Hepatic stellate cell (primary cell): ENCODE data around the gene FANCM.

Source experiments
- DNase-seq: peaks from one replicate; pipeline ENCODE4 v3.0.0; 2011; ENCODE audit warnings: low spot score

FANCM gene, protein sequence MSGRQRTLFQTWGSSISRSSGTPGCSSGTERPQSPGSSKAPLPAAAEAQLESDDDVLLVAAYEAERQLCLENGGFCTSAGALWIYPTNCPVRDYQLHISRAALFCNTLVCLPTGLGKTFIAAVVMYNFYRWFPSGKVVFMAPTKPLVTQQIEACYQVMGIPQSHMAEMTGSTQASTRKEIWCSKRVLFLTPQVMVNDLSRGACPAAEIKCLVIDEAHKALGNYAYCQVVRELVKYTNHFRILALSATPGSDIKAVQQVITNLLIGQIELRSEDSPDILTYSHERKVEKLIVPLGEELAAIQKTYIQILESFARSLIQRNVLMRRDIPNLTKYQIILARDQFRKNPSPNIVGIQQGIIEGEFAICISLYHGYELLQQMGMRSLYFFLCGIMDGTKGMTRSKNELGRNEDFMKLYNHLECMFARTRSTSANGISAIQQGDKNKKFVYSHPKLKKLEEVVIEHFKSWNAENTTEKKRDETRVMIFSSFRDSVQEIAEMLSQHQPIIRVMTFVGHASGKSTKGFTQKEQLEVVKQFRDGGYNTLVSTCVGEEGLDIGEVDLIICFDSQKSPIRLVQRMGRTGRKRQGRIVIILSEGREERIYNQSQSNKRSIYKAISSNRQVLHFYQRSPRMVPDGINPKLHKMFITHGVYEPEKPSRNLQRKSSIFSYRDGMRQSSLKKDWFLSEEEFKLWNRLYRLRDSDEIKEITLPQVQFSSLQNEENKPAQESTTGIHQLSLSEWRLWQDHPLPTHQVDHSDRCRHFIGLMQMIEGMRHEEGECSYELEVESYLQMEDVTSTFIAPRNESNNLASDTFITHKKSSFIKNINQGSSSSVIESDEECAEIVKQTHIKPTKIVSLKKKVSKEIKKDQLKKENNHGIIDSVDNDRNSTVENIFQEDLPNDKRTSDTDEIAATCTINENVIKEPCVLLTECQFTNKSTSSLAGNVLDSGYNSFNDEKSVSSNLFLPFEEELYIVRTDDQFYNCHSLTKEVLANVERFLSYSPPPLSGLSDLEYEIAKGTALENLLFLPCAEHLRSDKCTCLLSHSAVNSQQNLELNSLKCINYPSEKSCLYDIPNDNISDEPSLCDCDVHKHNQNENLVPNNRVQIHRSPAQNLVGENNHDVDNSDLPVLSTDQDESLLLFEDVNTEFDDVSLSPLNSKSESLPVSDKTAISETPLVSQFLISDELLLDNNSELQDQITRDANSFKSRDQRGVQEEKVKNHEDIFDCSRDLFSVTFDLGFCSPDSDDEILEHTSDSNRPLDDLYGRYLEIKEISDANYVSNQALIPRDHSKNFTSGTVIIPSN (N-terminal part only)

DNA sequence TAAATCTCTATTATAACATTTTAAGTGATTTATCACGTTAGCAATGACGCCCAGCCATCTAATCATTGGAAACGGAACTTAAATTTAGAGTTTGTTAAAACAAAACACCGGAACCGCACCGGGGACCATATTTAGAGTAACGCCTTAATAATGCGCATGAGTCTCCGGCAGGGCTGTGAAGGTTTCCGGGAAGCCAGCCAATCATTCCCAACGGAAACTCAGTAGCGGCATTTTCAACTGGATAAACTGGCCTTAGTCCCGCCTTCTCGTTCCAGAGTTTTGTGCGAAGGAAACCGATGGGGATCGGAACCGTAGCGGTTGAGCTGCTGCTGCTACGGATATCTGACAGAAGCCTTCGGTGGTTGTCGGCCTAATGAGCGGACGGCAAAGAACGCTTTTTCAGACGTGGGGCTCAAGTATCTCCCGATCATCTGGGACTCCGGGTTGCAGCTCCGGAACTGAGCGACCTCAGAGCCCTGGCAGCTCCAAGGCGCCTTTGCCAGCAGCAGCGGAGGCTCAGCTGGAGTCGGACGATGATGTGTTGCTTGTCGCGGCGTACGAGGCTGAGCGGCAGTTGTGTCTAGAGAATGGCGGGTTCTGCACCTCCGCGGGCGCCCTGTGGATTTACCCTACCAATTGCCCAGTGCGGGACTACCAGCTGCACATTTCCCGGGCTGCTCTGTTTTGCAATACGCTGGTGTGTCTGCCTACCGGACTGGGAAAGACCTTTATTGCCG, at the start of gene FANCM:
FANCM (plus strand) TSS at position 272 of the 737 bp plus-strand sequence; CDS start at position 374, 102 bp downstream.
- peak; percentile 93 for DNase-seq

DNA sequence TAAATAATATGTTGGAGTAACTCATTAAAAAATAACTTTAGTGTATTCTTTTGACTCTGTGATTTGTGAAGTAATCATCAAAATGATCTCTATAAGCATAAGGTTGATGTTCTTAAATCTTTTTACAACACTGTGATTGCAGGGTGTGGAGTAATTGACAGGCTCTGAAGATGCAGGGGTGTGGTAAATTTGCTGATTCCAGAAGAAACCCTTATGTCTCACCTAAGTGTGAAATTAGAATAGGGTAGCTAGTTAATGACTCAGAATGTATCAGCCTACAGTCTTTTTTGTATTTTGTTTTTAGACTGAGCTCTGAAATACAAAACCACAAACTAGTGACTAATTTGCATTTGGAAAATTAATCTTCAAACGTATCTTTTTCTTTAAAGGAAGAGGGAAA, 45.9 kb upstream of the FANCM start:
- no peak for DNase-seq

DNA sequence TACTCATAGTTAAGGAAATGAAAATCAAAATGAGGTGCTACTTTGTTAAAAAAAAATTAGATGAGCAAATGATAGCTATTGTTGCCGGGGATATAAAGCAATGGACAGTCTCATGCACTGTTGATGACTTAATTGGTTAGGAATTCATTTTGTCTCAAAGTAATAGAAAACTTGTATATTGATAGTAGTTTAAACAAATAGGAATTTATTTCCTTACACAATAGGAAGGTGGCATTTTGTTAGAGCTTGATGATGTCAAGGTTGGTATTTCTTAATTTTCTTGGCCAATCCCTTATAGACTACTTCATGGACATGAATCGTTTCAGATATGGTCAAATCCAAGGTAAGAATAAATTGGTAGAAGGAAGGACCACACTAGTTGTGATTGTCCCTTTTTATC, 44.0 kb upstream of the FANCM start:
- no peak for DNase-seq

DNA sequence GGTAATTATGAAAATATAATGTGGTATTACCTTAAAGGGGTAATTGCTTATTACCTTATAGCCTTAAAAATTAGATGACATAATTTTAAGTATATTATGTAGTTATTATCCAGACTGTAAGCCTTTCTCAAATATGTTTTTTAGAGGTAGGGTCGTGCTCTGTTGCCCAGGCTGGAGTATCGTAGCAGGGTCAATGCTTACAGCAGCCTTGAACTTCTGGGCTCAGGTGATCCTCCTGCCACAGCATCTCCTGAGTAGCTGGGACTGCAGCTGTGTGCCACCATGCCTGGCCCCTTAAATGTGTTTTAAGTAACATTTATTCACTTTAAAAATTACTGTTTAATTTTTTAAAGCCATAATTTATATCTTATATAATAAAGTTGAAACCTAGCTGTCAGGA, 41.5 kb upstream of the FANCM start:
- no peak for DNase-seq

DNA sequence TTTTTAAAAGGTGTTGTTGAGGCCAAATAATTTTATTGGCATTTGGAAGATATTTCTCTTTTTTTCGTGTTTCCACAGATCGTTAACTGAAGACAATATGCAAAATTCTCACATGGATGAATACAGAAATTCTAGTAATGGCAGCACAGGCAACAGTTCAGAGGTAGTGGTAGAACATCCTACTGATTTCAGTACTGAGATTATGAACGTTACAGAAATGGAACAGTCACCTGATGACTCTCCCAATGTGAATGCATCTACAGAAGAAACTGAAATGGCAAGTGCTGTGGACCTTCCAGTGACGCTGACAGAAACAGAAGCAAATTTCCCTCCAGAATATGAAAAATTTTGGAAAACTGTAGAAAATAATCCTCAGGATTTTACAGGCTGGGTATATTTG, 40.6 kb upstream of the FANCM start:
- no peak for DNase-seq

DNA sequence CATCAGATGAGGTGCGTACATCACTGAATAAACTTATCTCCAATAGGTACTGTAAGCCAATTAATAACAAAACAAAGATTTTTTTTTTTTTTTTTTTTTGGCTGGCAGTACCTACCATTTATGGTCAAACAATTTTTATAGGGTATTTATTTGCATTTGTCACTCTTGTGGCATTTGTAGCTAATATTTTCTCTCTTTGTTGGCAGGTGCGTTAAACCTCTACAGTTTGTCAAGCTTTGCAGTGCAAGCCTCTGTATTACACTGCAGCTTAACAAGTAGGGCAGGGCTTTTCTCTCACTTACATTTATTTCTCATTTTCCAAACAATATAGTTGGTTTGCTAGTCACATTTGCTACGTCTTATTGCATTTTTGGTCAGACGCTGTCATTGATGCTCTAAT, 39.5 kb upstream of the FANCM start:
- DNase-seq, result no peak

DNA sequence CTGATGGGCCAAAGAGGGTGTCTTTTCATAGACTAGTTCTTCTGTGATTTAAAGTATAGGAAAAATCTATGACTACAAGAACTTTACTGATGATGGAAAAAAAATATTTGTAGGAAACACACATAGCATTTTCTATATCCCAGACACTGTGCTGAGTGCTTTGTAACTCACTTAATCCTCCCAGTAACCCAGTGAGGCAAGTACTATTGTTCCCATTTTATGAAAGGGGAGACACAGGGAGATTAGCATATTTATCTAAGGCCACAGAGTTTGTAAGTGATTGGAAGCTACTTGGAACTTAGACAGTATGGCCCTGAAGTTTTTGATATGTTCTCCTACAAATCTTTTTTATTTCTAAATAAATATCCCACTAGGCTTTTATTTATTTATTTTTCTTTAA, 31.9 kb upstream of the FANCM start:
- DNase-seq, result no peak

DNA sequence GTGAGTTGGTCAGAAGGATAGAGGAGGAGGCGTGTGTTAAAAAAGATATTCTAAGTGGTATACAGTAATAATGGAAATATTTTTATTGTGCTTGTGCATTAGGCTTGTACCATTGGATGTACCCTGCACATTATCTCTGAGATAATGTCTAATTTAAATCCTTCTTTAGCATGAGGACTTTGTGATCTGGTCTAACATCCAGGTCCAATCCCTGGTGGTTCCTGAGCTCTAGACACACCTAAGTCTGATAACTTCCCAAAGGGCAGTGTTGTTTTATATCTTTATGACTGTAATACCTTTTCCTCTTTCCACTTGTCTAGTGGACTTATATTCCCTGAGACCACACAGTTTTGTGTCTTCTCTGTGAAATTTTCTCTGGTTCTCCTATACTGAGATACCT, 31.2 kb upstream of the FANCM start:
- DNase-seq, result no peak

DNA sequence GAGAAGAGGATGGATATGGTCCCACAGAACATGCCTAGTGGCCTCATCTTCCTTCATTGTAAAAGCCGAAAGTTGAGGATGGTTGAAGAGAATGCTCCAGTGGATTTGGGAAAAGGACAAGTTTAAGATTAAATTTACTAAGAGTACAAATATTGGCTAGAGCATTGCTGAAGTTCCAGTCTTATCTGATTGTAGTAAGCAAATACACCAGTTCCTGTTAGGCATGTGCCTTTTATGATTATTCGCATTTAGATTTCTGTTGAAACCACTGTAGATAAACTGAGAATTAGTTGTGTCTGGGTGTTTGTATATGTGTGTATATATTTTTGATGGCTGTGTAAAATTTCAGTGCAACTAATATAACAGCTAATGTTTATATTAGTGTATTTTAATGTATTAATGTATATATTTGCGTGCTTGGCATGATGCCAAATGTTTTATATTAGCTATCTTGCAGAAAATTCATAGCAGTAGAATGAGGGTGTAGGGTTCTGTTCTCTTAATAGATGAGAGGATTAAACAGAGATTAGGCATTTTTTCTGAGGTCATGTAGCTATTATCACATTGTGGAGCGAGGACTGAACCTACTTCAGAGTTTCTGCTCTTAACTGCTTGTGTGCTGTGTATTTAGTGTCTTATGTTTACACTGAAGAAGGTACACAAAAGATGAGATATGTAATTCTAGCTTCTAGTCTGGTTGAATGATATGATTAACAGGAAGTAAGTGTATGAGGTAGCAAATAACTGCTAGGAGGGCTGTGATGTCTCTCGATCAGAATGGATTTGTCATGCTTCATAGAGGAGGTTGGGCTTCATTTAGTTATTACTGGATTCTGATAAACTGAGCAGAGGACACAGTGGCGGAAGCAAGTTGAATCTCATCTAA, 22.6 kb upstream of the FANCM start:
- DNase-seq, result no peak

DNA sequence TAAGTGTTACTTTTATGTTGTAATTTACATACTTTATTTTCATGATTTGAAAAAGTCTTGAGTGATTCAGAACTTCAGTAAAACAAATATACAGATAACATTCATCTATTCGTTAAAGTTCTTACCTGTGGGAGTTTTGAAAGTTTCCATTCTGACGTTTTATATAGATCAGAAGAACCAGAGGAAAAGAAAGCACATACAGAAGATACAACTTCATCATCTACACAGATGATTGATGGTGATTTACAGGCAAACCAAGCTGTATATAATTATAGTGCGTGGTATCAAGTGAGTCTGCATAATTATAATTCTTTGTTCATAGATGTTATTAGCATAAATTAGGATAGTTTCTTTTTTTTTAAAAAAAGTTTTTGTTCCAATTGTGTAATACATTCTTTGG, 21.4 kb upstream of the FANCM start:
- no peak for DNase-seq

DNA sequence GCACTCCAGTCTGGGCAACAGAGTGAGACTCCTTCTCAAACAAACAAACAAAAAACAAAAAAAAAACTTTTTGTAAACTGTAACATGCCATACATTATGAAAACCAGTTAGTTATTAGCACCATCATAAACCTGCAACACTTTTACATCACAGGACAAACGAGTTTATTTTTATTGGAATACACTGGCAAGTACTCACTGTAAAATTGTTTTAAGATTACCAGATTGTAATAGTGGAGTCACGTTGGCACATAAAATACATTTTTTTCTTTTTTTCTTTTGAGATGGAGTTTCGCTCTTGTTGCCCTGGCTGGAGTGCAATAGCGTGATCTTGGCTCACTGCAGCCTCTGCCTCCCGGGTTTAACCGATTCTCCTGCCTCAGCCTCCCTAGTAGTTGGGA, 17.1 kb upstream of the FANCM start:
- DNase-seq, result no peak

DNA sequence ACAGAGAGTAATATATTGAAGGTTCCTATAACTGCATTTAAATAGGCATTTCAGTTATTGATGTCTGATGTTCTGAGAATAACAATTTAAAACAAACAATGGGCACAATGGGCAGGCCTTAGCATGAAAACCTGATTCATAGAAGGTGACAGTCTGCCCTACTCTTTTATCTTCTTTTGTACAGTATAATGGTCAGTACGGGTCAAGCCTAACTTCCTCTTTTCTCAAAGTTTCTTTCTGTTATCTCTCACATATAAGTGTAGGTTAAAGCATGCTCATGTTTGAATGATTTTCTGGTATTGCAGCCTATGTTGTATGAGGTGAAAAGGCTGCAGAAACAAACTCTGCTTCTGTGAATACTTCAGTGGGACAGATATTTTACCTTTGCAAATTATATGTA, 15.6 kb upstream of the FANCM start:
- no peak for DNase-seq

DNA sequence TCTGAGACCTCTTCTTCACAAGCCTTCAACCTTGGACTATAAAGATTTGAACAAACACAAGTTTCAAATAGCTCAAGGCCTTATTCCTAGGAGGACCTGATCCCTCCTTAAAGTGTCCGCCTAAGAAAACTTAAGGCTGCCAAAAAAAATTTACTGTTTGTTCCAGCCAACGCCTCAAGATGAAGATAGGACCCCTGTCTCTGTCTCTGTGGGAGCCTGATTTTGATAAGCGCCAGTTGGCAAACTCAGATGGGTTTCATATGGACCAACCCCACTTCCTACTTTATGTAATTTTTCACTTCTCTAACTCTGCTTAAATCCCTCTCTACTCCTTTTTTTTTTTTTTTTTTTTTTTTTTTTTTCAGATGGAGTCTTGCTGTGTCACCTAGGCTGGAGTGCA, 12.5 kb upstream of the FANCM start:
- no peak for DNase-seq

DNA sequence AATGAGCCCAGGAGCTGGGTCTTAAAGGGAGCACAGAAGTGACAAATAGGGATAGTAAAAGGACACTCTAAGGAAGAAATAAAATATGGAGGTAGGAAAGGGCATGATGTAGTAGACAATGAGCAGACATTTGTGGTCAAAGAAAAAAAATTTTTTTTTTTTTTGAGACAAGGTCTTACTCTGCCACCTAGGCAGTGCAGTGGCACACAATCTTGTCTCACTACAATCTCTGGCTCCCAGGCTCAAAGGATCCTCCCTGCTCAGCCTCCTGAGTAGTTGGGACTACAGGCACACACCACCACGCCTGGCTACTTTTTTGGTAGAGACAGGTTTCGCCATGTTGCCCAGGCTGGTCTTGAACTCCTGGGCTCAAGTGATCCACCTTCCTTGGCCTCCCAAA, 10.0 kb upstream of the FANCM start:
- DNase-seq, result no peak

DNA sequence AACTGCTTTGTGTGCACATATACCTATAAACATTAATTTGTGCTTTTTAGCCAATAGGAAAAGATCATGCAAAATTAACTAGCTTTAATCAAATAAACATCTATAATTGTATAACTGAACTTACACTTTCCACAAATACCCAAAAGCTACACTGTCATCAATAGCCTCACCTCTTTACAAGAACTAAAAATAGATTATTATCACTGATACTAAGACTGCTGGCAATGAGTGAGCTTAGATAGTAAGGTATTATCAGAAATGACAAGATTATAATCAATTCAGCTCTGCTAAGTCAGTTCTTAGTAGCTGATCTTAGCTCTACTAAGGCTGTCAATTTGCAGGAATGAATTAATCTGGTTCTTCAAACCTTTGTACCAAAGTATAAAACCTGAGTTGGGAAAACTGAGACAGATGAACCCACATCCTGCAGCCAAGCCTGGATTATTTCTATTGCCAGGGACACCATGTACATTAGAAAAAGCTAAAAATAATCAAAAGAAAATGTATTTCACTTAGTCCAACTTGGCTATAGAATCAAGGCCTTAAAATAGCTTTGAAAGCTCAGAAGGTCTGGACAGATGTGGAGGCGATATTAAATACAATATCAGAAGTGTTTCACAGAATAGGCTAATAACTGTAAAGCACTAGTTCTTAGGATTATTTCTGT, 6.6 kb upstream of the FANCM start:
- no peak for DNase-seq

DNA sequence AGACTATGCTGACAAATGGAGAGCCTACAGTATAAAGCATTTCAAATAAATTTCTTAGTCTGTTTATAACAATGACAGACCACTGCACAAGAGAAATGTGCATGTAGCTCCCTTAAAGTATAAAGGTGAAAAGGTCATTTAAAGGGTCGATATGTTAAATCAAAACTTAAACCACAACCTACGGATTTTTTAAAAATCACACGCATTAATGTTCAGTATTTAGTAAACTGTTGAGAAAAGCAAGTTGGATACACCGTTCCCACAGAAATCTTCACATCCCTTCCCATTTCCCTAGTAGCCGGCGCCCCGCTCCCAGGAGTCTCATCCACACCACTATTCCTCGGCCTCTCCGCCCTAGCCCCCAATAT, 2.1 kb upstream of the FANCM start:
- DNase-seq, result no peak

DNA sequence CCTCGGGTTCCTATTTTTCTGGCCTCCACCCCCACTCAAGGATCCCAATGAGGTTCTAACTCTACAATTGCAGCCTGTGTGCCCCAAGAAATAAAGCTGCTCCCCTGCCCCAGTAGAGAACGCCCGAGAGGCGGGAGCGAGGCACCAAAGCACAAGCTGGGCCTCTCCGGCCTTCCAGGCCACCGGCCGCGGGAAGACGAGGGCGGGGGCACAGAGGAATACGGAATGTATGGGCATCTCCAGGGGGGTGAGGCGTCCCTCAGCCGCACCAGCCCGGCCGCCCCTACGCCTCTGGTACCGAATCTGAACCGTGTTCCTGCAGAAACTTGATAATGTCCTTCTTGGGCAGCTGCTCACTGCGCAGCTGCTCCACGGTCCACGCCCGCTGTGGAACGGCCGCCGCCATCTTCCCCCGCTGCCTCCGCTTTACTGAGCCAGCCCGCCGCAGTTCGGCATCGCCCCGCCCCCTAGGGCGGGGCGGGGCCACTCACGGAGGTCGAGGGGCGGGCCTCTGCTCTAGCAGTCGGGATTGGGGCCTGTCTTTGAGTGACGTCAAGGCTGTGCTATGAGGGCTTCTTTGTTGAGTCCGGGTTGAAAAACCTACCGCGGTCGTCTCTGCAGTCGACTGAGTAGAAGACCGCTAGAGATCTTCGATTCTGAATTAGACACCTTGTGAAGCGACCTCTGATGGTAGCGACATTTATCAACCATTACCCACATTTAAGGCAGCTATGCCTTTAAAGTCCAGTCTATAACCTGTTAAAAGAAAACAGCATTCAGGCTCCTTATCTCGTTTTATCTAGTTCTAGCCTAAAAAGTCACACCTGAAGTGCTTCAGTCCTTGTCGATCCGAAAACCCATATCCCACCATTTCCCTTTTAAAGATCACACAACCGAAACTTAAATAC, 1.4 kb upstream of the FANCM start, which contains the start of gene FKBP3:
FKBP3 (minus strand) TSS at position 431 of the 908 bp plus-strand sequence; CDS start at position 406, 25 bp downstream.
- DNase-seq, result peak; percentile 95

DNA sequence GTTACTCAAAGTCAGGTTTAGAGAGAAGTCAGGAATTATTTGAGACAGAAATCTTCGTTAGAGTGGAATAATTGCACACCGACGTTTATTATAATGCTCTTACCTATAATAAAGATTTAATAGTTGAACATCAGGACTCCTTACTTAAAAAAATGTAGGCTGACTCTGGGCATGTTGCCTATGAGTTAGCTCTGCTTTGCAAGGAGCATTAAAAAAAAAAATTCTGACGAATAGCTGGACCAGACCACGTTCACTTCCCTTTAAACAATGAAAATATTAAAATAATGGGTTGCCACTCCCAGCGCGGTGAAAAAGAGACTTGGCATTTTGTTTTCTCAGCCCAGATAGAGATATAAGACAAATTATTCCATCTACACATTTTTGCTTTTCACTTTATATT, 574 bp upstream of the FANCM start:
- no peak for DNase-seq

DNA sequence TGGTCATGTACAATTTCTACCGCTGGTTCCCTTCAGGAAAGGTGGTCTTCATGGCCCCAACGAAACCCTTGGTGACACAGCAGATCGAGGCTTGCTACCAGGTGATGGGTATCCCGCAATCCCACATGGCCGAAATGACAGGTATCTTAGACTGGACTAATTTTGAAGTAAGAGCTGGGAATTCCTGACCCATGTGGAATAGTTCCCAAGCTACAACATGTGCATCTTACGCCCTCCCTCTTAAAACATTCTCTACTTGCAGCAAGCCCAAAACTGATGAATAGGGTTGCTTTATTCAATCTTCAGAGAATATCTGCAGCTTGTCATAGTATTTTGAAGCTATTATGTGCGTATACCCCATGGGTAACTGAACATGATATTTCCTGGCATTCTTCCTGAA, 669 bp downstream of the FANCM start:
- DNase-seq, result no peak
